HG02571 (cell line): ENCODE measurements around the gene SEPHS1.

ENCODE experiments used
- ATAC-seq: cut with Tn5 transposase; IDR thresholded peaks from one replicate; pipeline ENCODE4 v1.9.1; 2021; ENCODE audit warnings: mild to moderate bottlenecking, moderate library complexity; ENCODE audit not compliant: unreplicated experiment

SEPHS1 gene

GRCh38 chr10:13328613-13329012 lies 19.5 kb downstream of the SEPHS1 start:
- ATAC-seq: no peak

DNA sequence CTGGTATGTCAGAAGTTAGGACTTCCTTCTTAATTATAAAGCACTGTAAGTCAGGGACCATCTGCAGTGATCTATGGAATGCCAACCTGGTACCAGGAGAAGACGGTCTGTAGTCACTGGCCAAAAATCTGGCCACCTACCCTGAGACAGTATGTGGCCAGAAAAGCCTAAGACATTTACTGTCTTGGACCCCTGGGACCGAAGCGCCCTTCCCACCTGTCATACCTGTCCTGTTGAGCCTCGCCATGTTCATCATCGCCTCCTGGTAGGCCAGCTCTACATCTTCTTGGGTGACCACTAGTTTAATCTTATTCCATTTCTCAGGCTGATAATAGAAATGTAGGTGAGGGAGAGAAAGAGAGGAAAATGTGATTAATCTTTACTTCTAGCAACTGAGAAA lies 20.0 kb downstream of the SEPHS1 start:
- ATAC-seq: no peak

- ATAC-seq: no peak
Measured at GRCh38 chr10:13327534-13327933, 20.6 kb downstream of the SEPHS1 start.

DNA sequence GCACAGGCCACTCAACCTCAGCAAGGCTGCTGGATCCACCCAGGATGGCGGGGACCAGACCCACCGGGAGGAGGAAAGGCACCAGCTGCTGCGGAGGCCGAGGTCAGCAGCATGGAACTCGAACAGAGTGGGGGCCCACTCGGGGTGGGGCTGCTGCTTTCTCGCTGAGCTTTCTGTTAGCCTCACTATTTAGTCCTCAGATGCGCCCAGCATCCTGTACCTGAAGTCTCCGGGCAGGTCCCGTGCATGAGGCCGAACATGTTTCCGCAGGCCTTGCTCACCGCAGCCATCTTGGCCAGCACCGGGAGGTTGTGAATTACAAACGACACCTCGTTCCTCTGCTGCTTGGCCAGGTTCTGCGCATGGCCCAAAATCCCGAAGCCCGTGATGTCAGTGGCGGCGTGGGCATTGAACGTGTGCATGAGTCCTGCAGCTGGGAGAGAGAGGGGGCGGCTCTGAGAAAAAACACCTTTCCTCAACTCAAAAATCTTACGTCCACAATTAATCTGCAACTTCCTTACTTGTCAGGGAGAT lies 25.4 kb downstream of the SEPHS1 start:
- ATAC-seq: no peak

GRCh38 chr10:13321576-13321975 lies 26.5 kb downstream of the SEPHS1 start:
- no peak for ATAC-seq

- no peak for ATAC-seq
Measured at GRCh38 chr10:13319166-13319565, 28.9 kb downstream of the SEPHS1 start.

DNA sequence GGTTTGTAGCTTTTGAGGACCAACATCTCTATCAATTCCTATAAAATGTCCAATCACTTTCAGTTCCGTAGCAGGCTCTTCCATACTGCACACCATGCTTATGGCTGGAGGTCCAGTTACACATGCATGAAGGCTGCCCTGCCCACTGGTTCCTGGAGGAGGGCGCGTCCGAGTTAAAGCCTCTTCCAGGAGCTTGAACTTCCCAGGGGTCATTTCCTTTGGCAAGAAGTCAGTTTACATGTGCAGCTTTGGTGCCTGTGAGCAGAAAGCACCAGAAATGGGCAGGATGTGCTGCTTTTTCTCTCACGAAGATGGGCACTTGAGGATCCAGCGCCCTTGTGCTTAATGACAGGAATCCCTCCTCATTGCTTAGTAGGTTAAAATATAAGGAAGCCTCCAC lies 30.6 kb downstream of the SEPHS1 start:
- ATAC-seq: no peak

GRCh38 chr10:13316635-13317311 lies 31.3 kb downstream of the SEPHS1 start:
- ATAC-seq: no peak

DNA sequence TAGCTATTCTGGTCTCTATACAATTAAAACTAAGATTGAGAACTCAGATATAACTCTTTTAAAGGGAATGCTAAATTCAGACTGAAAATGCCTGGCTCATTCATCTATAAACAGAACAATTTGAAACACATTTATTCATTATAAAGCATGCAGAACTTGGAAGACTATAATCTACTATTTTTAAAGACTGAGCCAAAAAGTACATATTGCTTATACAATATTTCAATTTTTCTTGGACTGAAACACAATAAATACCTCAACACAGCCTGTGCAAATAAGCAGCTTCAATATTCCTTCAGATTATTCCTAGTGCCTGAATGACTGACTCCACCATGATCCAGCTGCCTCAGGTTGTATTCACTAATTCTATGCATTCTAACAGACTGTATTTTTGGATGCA lies 32.7 kb downstream of the SEPHS1 start:
- ATAC-seq: no peak

DNA sequence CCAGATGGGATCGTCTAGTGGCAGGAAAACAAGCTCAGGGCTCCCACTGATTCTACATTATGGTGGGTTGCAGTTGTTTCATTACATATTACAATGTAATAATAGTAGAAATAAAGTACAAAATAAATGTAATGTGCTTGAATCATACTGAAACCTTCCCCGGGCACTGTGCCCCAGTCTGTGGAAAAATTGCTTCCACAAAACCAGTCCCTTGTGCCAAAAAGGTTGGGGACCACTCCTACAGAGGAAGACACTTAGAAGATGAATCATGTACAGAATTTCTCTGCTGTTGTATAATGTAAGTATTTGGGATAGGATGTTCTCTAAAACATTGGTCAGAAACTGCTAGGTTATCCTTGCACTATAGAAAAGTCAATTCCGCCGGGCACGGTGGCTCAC lies 36.9 kb downstream of the SEPHS1 start:
- ATAC-seq: no peak

GRCh38 chr10:13310518-13311176 lies 37.4 kb downstream of the SEPHS1 start:
- ATAC-seq: no peak

- ATAC-seq: no peak
Measured at GRCh38 chr10:13309792-13310191, 38.3 kb downstream of the SEPHS1 start.

- no peak for ATAC-seq
Measured at GRCh38 chr10:13308096-13308495, 40.0 kb downstream of the SEPHS1 start.

DNA sequence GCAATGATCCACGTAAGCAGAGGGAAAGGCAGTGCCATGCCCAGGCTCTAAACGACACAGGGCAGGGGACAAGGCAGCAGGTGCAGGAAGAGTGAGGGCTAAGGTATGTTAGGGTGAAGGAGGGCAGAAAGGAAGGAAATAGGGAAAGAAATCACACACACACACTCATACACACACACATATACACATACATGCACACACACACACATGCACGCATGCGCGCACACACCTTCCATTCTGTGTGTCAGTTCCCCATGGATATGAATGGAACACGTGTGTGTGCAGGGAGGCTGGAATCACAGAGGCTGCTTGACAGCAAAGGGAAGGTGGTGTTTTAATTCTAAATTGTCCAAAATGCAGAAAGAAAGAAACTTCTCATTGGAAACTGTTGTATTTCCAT lies 42.0 kb downstream of the SEPHS1 start:
- no peak for ATAC-seq

DNA sequence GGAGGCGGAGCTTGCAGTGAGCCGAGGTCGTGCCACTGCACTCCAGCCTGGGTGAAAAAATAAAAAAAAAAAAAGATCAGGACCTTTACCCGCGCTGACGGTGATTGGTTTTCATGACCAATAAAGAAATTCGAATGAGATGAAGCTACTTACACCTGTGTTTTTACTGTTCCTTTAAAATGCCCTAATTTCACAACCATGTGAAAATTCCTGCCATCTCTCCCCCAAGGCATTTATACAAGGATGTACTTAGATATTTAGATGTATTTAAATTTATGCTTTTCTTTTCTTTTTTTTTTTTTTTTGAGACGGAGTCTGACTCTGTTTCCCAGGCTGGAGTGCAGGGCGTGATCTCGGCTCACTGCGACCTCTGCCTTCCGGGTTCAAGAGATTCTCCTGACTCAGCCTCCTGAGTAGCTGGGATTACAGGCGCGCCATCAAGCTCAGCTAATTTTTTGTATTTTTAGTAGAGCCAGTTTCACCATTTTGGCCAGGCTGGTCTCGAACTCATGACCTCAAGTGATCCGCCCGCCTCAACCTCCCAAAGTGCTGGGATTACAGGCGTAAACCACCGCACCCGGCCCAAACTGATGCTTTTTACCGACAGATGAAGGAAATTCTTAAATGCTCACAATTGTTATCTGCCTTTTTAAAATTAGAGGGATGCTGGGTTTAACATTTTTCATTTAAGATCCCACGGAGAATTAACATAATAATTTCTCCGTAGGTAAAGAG lies 45.1 kb downstream of the SEPHS1 start:
- ATAC-seq: no peak

DNA sequence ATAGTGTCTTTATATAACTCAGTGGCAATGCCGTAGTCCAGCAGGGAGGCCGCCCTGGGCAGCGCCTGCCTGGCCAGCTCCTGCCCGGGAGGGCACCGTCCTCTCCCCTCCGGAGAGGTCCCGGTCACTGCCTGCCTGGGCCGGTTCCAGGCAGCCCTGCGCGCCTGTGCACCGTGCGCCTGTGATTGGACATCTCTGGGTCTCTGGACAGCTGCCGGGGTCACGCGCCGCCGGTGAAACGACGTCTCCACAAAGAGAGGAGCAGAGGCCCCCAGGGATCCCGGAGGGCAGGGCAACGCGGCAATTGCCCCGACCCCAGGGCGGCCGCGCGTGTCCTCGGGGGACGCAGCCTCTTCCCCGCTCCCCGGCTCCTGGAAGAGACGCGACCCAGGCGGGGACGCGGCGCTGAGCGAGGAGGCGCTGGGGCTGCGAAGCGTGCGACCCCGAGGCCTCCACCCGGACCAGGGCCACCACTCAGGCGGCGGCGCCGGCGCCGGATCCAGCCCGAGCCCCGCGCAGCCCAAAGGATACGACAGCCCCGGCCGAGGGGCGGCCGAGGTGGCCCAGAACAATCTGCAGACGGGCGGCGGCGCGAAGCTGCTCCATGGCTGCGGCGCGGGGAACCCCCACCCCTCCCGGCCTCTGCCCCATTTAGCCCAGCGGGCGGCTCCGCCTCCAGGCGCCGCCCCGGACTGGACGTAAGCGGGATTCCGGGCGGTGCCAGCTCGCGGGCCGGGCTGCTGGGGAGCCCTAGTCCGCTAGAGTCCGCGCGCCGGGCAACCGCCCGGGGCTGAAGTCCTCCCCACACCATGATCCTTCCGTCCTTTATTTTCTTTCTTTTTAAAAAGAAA lies 48.4 kb downstream of the SEPHS1 start, which contains the start of gene PHYH:
TSS of gene PHYH (minus strand) at position 628 of the 851 bp plus-strand sequence. CDS start at position 606, 22 bp downstream.
- peak; percentile 73 for ATAC-seq

- ATAC-seq: no peak
Measured at GRCh38 chr10:13298748-13299436, 49.2 kb downstream of the SEPHS1 start.

- no peak for ATAC-seq
Measured at GRCh38 chr10:13296476-13296875, 51.6 kb downstream of the SEPHS1 start.

GRCh38 chr10:13294784-13295183 lies 53.3 kb downstream of the SEPHS1 start:
- no peak for ATAC-seq
